ENCODE results near the gene CLCNKB.

DNA sequence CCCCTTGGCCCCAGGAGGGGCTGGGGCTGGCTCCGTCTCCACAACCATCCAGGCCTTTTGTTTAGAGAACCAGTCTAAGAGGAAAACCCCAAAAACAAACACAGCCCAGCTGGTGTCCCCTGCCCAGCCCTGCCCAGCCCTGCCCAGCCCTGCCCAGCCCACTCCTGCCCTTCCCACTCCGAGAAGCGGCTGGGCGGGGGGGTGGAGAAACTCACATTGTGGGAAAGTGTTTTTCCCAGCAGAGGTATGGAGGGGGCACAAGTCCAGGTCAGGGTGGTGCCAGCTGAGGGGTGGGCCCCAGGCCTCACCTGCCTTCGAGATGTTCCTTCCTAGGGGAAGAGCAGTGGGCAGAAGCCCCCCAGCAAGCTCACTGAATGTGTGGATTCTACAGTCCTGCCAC, 39.9 kb downstream of the CLCNKB start:
- TF ChIP-seq, protein P1, sequence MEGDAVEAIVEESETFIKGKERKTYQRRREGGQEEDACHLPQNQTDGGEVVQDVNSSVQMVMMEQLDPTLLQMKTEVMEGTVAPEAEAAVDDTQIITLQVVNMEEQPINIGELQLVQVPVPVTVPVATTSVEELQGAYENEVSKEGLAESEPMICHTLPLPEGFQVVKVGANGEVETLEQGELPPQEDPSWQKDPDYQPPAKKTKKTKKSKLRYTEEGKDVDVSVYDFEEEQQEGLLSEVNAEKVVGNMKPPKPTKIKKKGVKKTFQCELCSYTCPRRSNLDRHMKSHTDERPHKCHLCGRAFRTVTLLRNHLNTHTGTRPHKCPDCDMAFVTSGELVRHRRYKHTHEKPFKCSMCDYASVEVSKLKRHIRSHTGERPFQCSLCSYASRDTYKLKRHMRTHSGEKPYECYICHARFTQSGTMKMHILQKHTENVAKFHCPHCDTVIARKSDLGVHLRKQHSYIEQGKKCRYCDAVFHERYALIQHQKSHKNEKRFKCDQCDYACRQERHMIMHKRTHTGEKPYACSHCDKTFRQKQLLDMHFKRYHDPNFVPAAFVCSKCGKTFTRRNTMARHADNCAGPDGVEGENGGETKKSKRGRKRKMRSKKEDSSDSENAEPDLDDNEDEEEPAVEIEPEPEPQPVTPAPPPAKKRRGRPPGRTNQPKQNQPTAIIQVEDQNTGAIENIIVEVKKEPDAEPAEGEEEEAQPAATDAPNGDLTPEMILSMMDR (IDR thresholded peaks at IDR 0.05), result no peak
- TF ChIP-seq ZFX (IDR thresholded peaks at IDR 0.05; ENCODE audit: borderline replicate concordance), result no peak
